Prostate gland (tissue), 2 donors: ENCODE results near the gene OR10H2.

ENCODE experiments used
- POLR2A ChIP-seq: fragments of 450-650 bp; IDR thresholded peaks from one replicate; pipeline ENCODE4 v1.6.1; 2016; ENCODE audit warnings: antibody characterized with exemption, mild to moderate bottlenecking
- TF ChIP-seq, protein P1 (sequence below), 4 experiments: fragments of 200-600 bp in 2 of 4; fragments of 450-650 bp in 2 of 4; sonication (generic) in 2 of 4; IDR thresholded peaks; 1 replicate in 3 of 4; 2 replicates in 1 of 4; pipeline ENCODE4 v1.5.1; 2016 to 2019; ENCODE audit warnings: antibody characterized with exemption in 4 of 4, mild to moderate bottlenecking in 2 of 4, moderate library complexity in 2 of 4

DNA sequence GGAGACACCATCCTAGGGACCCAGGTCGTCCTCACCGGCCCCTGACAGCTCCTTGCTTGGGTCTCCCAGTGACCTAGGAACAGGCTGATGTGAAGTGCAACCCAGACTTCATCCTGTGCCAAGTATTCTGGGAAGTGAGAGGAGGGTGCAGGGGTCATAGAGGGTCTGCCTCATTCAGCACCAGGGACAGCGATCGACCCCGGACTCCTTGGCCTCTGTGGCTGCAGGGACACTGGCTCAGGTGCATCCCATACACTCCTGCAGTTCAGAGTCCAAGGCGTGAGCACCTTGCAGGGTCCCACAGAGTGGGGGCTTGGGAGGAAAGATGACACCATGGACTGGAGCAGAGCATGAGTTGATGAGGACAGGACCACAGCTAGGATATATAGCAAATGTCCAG lies 10.0 kb upstream of the OR10H2 start:
- TF ChIP-seq, protein P1, sequence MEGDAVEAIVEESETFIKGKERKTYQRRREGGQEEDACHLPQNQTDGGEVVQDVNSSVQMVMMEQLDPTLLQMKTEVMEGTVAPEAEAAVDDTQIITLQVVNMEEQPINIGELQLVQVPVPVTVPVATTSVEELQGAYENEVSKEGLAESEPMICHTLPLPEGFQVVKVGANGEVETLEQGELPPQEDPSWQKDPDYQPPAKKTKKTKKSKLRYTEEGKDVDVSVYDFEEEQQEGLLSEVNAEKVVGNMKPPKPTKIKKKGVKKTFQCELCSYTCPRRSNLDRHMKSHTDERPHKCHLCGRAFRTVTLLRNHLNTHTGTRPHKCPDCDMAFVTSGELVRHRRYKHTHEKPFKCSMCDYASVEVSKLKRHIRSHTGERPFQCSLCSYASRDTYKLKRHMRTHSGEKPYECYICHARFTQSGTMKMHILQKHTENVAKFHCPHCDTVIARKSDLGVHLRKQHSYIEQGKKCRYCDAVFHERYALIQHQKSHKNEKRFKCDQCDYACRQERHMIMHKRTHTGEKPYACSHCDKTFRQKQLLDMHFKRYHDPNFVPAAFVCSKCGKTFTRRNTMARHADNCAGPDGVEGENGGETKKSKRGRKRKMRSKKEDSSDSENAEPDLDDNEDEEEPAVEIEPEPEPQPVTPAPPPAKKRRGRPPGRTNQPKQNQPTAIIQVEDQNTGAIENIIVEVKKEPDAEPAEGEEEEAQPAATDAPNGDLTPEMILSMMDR (IDR thresholded peaks at IDR 0.05), result no peak
- no peak for TF ChIP-seq POLR2A
